Stimulated activated CD4-positive, alpha-beta T cell treated with anti-CD3 and anti-CD28 coated beads, Interleukin-2, amount 100 ng/mL, for 4 hours (primary cell): ENCODE measurements around the gene CMTM1.
"Not testable (repeated sequence)": the region's sequence is repeated elsewhere in the genome, so short reads cannot be mapped to it uniquely, and the experiment has no call there.

Experiments
- DNase-seq: peaks from one replicate; pipeline ENCODE4 v3.0.0-alpha.2; 2020; ENCODE audit warnings: low read depth

CMTM1 gene

DNA sequence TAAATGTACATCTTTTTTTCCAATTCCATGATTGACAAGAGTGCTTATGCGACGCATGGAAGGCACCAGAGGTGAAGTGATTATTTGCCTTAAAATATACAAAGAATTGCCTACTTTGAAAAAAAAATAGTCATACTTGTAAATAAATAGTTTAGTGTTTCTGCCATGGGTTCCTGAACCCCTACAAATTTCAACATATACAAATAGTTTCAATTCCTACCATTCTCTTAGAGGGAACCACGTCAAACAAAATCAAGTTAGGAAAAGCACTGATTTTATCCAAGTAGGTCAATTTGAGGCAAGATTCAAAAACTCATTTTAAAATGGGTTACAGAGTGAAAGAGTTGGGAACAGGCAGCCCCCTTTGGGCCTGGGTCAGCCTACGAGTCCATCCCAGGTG lies 49.9 kb downstream of the CMTM1 start:
- no peak for DNase-seq

DNA sequence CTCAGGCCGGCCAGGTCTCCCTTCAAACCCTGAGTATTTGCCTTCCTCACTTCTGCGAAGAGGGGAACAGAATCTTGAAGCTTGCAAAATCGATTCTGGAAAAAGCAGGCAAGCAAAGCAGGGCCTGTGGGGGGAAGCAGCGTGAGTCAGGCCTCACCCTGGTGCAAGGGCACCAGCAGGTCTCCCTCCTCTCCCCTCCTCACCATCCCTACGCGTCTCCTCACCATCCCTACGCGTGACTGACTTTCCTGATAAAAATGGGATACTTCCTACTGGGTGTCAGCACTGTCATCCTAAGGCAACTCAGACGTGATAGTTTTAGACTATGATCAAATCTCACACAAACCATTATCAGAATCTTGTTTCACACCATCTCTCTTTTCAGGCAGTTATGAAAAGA lies 50.4 kb downstream of the CMTM1 start:
- no peak for DNase-seq

DNA sequence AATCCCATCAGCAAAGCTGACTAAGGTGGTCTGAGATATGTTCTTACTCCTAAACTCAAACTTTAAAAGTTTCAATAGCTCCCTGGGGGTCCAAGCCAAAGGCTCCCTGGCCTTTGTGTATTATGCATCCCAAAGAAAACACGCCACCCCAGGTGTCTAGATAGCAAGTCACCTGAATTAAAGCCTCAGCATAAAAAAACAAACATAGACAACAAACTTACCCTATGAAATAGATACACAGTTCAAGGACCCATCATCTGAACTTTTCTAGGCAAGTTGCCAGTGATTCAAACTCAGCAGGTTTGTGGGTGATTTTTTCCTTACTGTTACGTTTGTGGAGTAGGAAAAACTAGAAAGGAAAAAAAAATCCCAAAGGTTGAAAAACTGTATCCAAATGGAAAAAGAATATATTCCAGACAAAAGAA lies 50.8 kb downstream of the CMTM1 start:
- no peak for DNase-seq

DNA sequence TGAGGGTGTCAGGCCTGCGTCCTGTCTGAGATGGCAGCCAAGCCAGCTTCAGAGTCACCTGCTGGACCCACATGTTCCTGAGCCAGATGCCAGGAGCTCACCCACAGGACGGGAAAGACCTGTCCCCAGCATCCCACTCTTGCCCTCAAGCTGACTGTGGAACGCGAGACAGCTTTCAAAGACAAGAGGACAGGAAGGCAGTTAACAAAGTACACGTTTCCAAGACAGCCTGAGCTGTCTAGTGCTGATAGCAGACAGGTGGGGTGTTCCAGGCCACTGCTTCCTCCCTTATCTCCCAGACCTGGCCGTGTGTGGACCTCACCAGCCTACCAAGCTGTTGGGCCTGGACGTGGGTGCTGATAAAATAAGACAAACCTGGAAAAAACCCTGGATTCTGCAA lies 51.5 kb downstream of the CMTM1 start:
- DNase-seq: no peak

DNA sequence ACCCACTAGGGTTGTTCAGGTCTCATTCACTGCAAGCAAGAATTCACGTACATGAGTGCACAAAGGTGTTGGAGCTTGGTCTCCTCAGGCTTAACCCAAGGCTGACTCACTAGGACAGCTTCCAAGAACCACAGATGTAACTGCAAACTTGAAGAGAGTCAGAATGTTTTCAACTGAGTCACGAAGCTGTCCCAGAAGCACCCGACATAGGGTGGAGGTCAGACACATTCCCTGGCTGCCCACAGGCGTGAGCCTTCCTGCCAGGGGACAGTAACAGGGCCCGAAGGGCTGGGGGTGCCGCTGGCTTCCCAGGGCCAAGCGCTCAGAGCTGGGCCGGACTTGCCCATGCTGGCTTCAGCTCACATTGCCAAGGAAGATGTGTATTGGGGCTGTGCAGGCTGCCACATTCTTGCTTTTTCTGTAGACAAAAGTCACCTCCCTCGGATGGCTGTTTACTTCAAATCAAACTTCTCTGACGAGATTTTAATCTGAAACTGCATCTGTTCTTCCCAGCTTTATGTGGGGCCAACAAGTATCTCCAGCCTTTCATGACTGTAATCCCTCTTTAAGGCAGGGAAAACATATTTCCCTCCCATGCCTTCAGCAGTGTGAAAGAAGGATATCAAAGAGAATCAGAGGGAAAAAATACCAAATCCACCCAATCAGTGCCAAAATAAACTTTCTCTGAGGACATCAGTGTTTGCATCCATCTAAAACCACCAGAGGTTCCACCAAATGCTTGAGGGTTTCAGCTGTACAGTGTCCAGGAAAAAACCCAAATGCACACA lies 52.5 kb downstream of the CMTM1 start:
- DNase-seq: no peak

DNA sequence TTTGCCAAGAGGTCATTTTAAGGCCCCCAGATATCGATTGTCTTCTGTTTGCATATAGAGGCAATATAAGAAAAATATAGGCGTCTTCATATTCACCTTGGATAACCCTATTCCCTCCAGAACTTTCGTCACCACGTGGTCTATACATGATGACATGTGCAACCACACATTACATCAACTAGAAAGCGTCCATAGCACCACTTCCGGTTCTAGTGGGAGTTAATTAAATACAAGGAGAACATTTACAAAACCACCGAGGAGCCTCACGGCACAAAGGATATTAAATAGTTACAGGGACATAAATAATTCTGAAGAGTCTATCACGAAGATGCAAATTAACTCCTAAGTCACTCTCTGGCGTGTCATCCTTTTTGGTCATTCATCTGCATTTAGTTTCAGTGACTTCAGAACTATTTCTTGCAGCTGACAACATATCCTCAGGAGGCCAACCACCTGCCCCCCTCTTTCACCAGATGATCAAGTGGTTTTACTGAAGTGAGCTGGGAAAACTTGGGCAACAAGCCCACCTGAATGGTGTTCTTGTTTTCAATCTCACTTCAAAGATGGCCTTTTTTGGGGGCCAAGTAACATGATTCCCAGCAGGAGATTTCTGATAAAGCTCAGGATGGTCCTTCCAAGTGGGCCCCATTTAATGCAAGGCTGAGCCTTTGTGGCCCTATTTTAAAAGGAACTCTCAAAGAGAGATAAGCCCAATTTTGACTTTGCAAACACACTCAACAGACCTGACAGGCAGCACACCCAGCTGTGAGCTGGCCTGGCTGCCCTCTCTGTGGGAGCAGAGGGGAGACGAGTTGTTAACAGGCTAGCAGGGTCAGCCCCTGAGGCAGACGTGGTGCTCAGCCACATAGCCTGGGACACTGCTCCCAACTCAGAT lies 53.5 kb downstream of the CMTM1 start:
- no peak for DNase-seq

DNA sequence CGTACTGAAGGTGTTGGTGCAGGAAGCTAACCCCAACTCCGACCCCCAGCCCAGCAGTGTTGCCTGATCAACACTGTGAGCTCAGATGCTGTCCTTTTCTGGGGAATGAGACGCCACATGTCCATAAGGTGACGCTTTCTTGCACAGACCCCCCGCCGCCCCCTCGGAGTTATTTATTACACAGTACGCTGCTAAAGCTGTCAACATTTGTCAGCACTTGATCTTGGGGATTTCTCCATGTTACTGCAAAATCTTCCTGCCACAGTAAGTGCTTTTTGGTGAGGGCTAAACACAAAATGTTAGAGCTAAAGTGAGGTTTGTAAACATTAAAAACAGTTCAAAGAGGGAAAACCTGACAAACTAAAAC lies 54.2 kb downstream of the CMTM1 start:
- no peak for DNase-seq

DNA sequence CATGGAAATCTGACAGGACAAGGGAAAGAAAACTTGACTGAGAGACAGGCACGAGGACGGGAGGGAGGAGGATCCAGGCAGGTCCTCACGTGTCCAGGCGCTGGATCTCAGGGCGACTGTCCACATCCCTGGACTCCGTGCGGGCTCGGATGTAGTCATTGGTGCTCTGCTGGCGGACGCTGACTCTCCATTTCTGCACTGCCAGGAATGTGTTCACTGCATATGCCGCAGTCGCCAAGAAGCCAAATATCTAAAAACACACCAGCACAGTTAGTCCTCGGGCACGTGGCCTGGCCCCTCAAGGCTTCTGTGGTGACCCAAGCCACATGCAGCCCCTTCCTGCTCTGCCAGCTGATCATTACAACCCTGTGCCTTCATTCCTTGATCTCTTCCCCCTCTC lies 55.7 kb downstream of the CMTM1 start:
- no peak for DNase-seq

DNA sequence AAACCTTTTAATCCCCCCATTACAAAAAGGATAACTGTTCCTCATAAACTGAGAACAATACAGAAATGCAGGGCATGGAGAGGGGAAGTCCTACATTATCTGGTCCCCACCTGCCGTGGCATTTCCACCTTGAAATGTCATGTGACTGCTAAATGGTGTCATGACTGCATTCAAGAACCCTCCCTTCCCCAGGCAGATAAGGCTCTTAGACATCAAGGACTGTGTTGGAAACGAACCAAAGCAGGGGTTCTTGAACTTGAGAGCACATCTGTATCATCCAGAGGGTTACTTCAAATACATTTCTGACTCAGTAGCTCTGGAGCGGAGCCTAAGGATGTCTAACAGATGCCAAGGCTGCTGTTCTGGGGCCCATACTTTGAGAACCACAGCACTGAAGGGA lies 56.6 kb downstream of the CMTM1 start:
- DNase-seq: no peak

DNA sequence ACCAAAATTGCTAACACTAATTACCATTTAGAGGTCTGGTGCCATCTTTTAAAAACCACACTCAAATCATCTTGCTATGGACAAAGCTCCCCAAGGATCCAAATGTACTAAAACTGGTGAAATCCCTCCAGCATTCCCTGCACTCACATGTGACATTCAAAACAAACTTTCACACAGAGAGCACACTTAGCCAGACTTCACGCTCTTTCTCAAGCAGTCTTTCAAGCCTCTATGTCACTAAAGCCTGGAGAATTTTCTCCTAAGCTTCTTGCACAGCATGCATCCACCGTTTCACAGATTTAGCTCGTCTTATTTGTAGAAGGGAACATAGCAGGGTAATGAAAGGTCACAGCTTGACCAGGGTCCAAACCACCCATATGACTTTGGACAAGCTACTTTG lies 57.5 kb downstream of the CMTM1 start:
- no peak for DNase-seq

DNA sequence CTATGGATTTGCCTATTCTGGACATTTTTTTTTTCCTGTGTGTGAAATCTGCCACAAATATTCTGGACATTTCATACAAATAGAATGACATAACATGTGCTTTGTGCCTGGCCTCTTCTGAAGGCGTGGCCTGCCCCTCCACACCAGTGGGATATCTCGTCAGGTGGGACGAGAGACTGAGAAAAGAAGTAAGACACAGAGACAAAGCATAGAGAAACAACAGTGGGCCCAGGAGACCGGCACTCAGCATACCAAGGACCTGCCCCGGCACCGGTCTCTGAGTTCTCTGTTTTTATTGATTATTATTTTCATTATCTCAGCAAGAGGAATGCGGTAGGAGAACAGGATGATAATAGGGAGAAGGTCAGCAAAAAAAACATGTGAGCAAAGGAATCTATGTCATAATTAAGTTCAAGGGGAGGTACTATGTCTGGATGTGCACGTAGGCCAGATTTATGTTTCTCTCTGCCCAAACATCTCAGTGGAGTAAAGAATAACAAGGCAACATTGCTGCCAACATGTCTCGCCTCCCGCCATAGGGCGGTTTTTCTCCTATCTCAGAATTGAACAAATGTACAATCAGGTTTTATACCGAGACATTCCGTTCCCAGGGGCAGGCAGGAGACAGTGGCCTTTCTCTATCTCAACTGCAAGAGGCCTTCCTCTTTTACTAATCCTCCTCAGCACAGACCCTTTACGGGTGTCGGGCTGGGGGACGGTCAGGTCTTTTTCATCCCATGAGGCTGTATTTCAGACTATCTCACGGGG lies 61.6 kb downstream of the CMTM1 start:
- not testable (repeated sequence) for DNase-seq
